Measurements from ENCODE around the gene CACNA1F.

- TF ChIP-seq CTCF (conservative IDR thresholded peaks at IDR 0.05) (no peak), EZH2 (IDR thresholded peaks at IDR 0.05; ENCODE audit: low read depth) (no peak)
Observed at GRCh38 chrX:49167740-49168108, 65.4 kb downstream of the CACNA1F start.
